Keratinocyte (primary cell): ENCODE data around the gene OTOGL. TPM values are rescaled to one million over a fixed set of nuclear protein-coding genes. Genes with fewer than 3 reads are reported as not detected.

Experiments
- DNase-seq: peaks from one replicate; pipeline ENCODE4 v3.0.0-alpha.2; 2011; ENCODE audit warnings: low read depth, missing footprints, low spot score
- FAIRE-seq: peaks from 2 replicates; lab custom pipeline; 2011; peaks lifted over from hg19 to GRCh38; lab: Jason Lieb, UNC
- H2AFZ ChIP-seq: 2 replicates; pipeline ENCODE4 v1.6.0; 2012; ENCODE audit warnings: low read length, control low read depth, inconsistent platforms; ENCODE audit not compliant: control insufficient read depth
- H3K27ac ChIP-seq: 2 replicates; pipeline ENCODE4 v1.5.1; 2011; ENCODE audit warnings: low read length; ENCODE audit not compliant: control insufficient read depth, insufficient read depth
- H3K27me3 ChIP-seq: 3 replicates; pipeline ENCODE4 v1.6.0; 2011; ENCODE audit warnings: low read length; ENCODE audit not compliant: control insufficient read depth, insufficient read depth; ENCODE audit errors: extremely low read depth
- H3K36me3 ChIP-seq, 2 experiments: 2 replicates in 1 of 2; 3 replicates in 1 of 2; pipeline ENCODE4 v1.5.1; 2011; ENCODE audit warnings: low read length in 2 of 2, mild to moderate bottlenecking in 1 of 2; ENCODE audit not compliant: control insufficient read depth in 2 of 2, insufficient read depth in 2 of 2; ENCODE audit errors: extremely low read depth in 1 of 2
- H3K4me1 ChIP-seq: 3 replicates; pipeline ENCODE4 v1.5.1; 2011; ENCODE audit warnings: low read length; ENCODE audit not compliant: control insufficient read depth, insufficient read depth; ENCODE audit errors: extremely low read depth
- H3K4me2 ChIP-seq: 3 replicates; pipeline ENCODE4 v1.6.0; 2011; ENCODE audit warnings: low read depth, low read length; ENCODE audit not compliant: control insufficient read depth, insufficient read depth; ENCODE audit errors: extremely low read depth
- H3K4me3 ChIP-seq, 3 experiments: fragments of 200-600 bp in 1 of 3; sonication (generic) in 1 of 3; 2 replicates in 2 of 3; 3 replicates in 1 of 3; pipeline ENCODE4 v1.5.1; 2011 to 2016; ENCODE audit warnings: low read length in 3 of 3, mild to moderate bottlenecking in 3 of 3, control low read depth in 2 of 3, inconsistent platforms in 1 of 3, low read depth in 1 of 3, mixed read lengths in 1 of 3, mixed run types in 1 of 3, moderate library complexity in 1 of 3; ENCODE audit not compliant: control insufficient read depth in 2 of 3, insufficient read depth in 2 of 3; ENCODE audit errors: extremely low read depth in 1 of 3
- H3K79me2 ChIP-seq: 2 replicates; pipeline ENCODE4 v1.6.0; 2012; ENCODE audit warnings: low read length; ENCODE audit not compliant: control insufficient read depth, insufficient read depth
- H3K9ac ChIP-seq: 3 replicates; pipeline ENCODE4 v1.6.0; 2011; ENCODE audit warnings: low read length; ENCODE audit not compliant: control insufficient read depth, insufficient read depth; ENCODE audit errors: extremely low read depth
- H3K9me1 ChIP-seq: 3 replicates; pipeline ENCODE4 v1.6.0; 2011; ENCODE audit warnings: low read length; ENCODE audit not compliant: control insufficient read depth, insufficient read depth; ENCODE audit errors: extremely low read depth
- H3K9me3 ChIP-seq: 2 replicates; pipeline ENCODE4 v1.5.1; 2012; ENCODE audit warnings: low read depth, low read length; ENCODE audit not compliant: control insufficient read depth
- H4K20me1 ChIP-seq: 3 replicates; pipeline ENCODE4 v1.6.0; 2011; ENCODE audit warnings: low read length; ENCODE audit not compliant: control insufficient read depth, insufficient read depth; ENCODE audit errors: extremely low read depth
- CTCF ChIP-seq, 3 experiments: IDR thresholded peaks in 1 of 3; conservative IDR thresholded peaks in 1 of 3; optimal IDR thresholded peaks in 1 of 3; 2 replicates in 2 of 3; 3 replicates in 1 of 3; pipeline versions ENCODE3 to v1.5.1; 2011; ENCODE audit warnings: low read length in 3 of 3, mild to moderate bottlenecking in 3 of 3, moderate library complexity in 2 of 3, control low read depth in 1 of 3, inconsistent platforms in 1 of 3; ENCODE audit not compliant: insufficient read depth in 2 of 3; ENCODE audit errors: extremely low read depth in 1 of 3
- EZH2 ChIP-seq: IDR thresholded peaks from one replicate; pipeline ENCODE4 v1.6.1; 2012; ENCODE audit warnings: inconsistent platforms, mild to moderate bottlenecking, low read length, moderate library complexity
- dilution Hi-C: fragments of 300-500 bp; cut with MboI; formaldehyde crosslinking; loops from one replicate; pipeline ENCODE4 v1.7.0; 2020; ENCODE audit warnings: low sequenced_read_pairs; ENCODE audit not compliant: extremely low pct_ligation_motif_present
- polyA plus RNA-seq, 5 experiments: library from polyadenylated mRNA; depleted of rRNA in 3 of 5; stranded (reverse) in 3 of 5; stranded (forward) in 1 of 5; unstranded in 1 of 5; fragments of >200 nt; gene quantifications; 1 replicate in 1 of 5; 2 replicates in 3 of 5; 3 replicates in 1 of 5; pipeline versions ENCODE4 v1.2.1 to v1.2.3, GENCODE V29; 2011 to 2012; ENCODE audit warnings: missing spikeins in 2 of 5, low read depth in 1 of 5, low replicate concordance in 1 of 5

The OTOGL gene
- polyA plus RNA-seq, 1 donor (not counting 4 experiments of a cell fraction or from before 2014, with no cell fraction given), result 0.08 TPM

- no peaks in the 10 kb centered on the region for H4K20me1 ChIP-seq
- H3K79me2 ChIP-seq, result no peaks in the 10 kb centered on the region
- H3K4me1 ChIP-seq, result peaks cover 4% of the 10 kb centered on the region
- H3K36me3 ChIP-seq, result no peaks in the 10 kb centered on the region
- no peak overlapping the region for H3K27ac ChIP-seq
- no peaks in the 10 kb centered on the region for H3K9me1 ChIP-seq
- DNase-seq (no peak), FAIRE-seq (no peak)
- H3K9me3 ChIP-seq, result no peaks in the 10 kb centered on the region
- H3K4me3 ChIP-seq, result no peak overlapping the region
- no peak overlapping the region for H3K9ac ChIP-seq
- H3K27me3 ChIP-seq, result no peaks in the 10 kb centered on the region
- no peak overlapping the region for H2AFZ ChIP-seq
- H3K4me2 ChIP-seq, result no peak overlapping the region
- TF ChIP-seq EZH2, result no peak
- no peak for TF ChIP-seq CTCF (optimal IDR thresholded peaks at IDR 0.05 in 1 of 3, IDR thresholded peaks at IDR 0.05 in 1 of 3, conservative IDR thresholded peaks at IDR 0.05 in 1 of 3; ENCODE audit: extremely low read depth in 1 of 3, insufficient read depth in 2 of 3, low read length in 3 of 3)
- dilution Hi-C loops, result no loop called here
Measured at GRCh38 chr12:80325167-80325959, 226.0 kb downstream of the OTOGL start.

- Histone ChIP-seq H3K27me3 (no peaks in the 10 kb centered on the region), H3K4me2 (no peak overlapping the region), H4K20me1 (no peaks in the 10 kb centered on the region), H3K36me3 (no peaks in the 10 kb centered on the region), H2AFZ (no peak overlapping the region), H3K79me2 (no peaks in the 10 kb centered on the region), H3K9me1 (no peaks in the 10 kb centered on the region), H3K4me3 (no peak overlapping the region), H3K9me3 (no peaks in the 10 kb centered on the region), H3K4me1 (no peaks in the 10 kb centered on the region), H3K27ac (no peak overlapping the region), H3K9ac (no peak overlapping the region)
- FAIRE-seq, result no peak
- dilution Hi-C loops, result no loop called here
- TF ChIP-seq EZH2, result no peak
- no peak for TF ChIP-seq CTCF (optimal IDR thresholded peaks at IDR 0.05 in 1 of 3, IDR thresholded peaks at IDR 0.05 in 1 of 3, conservative IDR thresholded peaks at IDR 0.05 in 1 of 3; ENCODE audit: extremely low read depth in 1 of 3, insufficient read depth in 2 of 3, low read length in 3 of 3)
- no peak for DNase-seq
Measured at GRCh38 chr12:80332827-80333226, 233.5 kb downstream of the OTOGL start.
